Measurements from ENCODE around the gene GAD1. TPM values are rescaled to one million over a fixed set of nuclear protein-coding genes. Genes with fewer than 3 reads are reported as not detected.

GAD1 gene
- total and polyA plus RNA-seq, 2 donors (not counting 3 experiments of a cell fraction or from before 2014, with no cell fraction given): 0.60 to 0.62 TPM

- Histone ChIP-seq H3K27me3 (ENCODE audit: control insufficient read depth in 2 of 2, insufficient read depth in 2 of 2, low read length in 2 of 2) (peaks cover 2 to 4% of the 10 kb centered on the region in 2 experiments), H2AFZ (ENCODE audit: low read depth, low read length) (no peak overlapping the region), H3K9ac (replicated peaks; ENCODE audit: extremely low read depth, insufficient read depth, low read length) (no peak overlapping the region), H3K9me3 (replicated peaks; ENCODE audit: control insufficient read depth, insufficient read depth, low read length) (no peaks in the 10 kb centered on the region), H3K4me2 (ENCODE audit: insufficient read depth, low read length) (peak overlapping the region; percentile 8), H3K79me2 (ENCODE audit: control insufficient read depth, insufficient read depth, low read length) (no peaks in the 10 kb centered on the region), H4K20me1 (replicated peaks; ENCODE audit: control insufficient read depth, extremely low read depth, insufficient read depth, low read length) (no peaks in the 10 kb centered on the region), H3K9me1 (replicated peaks; ENCODE audit: control insufficient read depth, extremely low read depth, insufficient read depth, low read length) (no peaks in the 10 kb centered on the region), H3K4me1 (ENCODE audit: control insufficient read depth, extremely low read depth, insufficient read depth, low read length) (peaks cover 8% of the 10 kb centered on the region), H3K4me3 (replicated peaks in 1 of 3; ENCODE audit: insufficient read depth in 1 of 3, low read depth in 1 of 3, low read length in 3 of 3) (no peak overlapping the region), H3K27ac (ENCODE audit: insufficient read depth, low read depth, low read length) (no peak overlapping the region), H3K36me3 (ENCODE audit: control insufficient read depth in 2 of 2, extremely low read depth in 1 of 2, insufficient read depth in 2 of 2, low read length in 2 of 2) (no peaks in the 10 kb centered on the region)
- POLR2A ChIA-PET: interaction anchor here (0.6 kb wide), 1 partner anchor 233 kb away, joined by 3 read pairs; no protein-coding TSS in a partner anchor
- dilution Hi-C loops (cut with MboI; ENCODE audit: extremely low pct_ligation_motif_present, low sequenced_read_pairs) (no loop called here), intact Hi-C loops (cut with micrococcal nuclease) (no loop called here)
- TF ChIP-seq JUN (IDR thresholded peaks at IDR 0.05; ENCODE audit: borderline replicate concordance, insufficient read depth, insufficient read length, low read depth) (peak; percentile 30), POLR2AphosphoS5 (IDR thresholded peaks at IDR 0.05; ENCODE audit: insufficient read depth, low read depth, low read length) (peak; percentile 31), EZH2 (IDR thresholded peaks at IDR 0.05; ENCODE audit: borderline replicate concordance, low read depth, low read length, severe bottlenecking) (no peak), GATA2 (IDR thresholded peaks at IDR 0.05; ENCODE audit: insufficient read depth, insufficient read length, low read depth, low read length) (peak; percentile 92), FOS (IDR thresholded peaks at IDR 0.05; ENCODE audit: borderline replicate concordance, insufficient read depth, low read length) (peak; percentile 59), MYC (IDR thresholded peaks at IDR 0.05; ENCODE audit: low read depth, low read length) (no peak)
- FAIRE-seq (peak; percentile 83), DNase-seq (ENCODE audit: low read depth, low spot score) (peak; percentile 47)
- no TSS peak for BruUV-seq (replicated peaks)
- CTCF ChIA-PET: interaction anchor here (1.0 to 1.2 kb wide), 2 partner anchors 18 to 25 kb away, joined by 3 read pairs; no protein-coding TSS in a partner anchor
These were observed 27.0 kb downstream of the GAD1 start for GRCh38 chr2:170843656-170844055.

GRCh38 chr2:170845343-170845742 is 28.7 kb downstream of the GAD1 start:
- no peak overlapping the region for H3K4me3 ChIP-seq (replicated peaks in 1 of 3; ENCODE audit: insufficient read depth in 1 of 3, low read depth in 1 of 3, low read length in 3 of 3)
- H3K4me1 ChIP-seq (ENCODE audit: control insufficient read depth, extremely low read depth, insufficient read depth, low read length): peaks cover 8% of the 10 kb centered on the region
- no peak overlapping the region for H3K27ac ChIP-seq (ENCODE audit: insufficient read depth, low read depth, low read length)
- intact Hi-C loops (cut with micrococcal nuclease) (no loop called here), dilution Hi-C loops (cut with MboI; ENCODE audit: extremely low pct_ligation_motif_present, low sequenced_read_pairs) (no loop called here)
- ChIA-PET POLR2A (no interaction called here), CTCF (interaction anchor here (3.3 kb wide), 1 partner anchor 27 kb away, joined by 12 read pairs; no protein-coding TSS in a partner anchor)
- no TSS peak for BruUV-seq (replicated peaks)
- no peaks in the 10 kb centered on the region for H3K79me2 ChIP-seq (ENCODE audit: control insufficient read depth, insufficient read depth, low read length)
- H3K9ac ChIP-seq (replicated peaks; ENCODE audit: extremely low read depth, insufficient read depth, low read length): no peak overlapping the region
- no peaks in the 10 kb centered on the region for H3K9me3 ChIP-seq (replicated peaks; ENCODE audit: control insufficient read depth, insufficient read depth, low read length)
- DNase-seq (ENCODE audit: low read depth, low spot score) (no peak), FAIRE-seq (no peak)
- TF ChIP-seq MAX (IDR thresholded peaks at IDR 0.05; ENCODE audit: insufficient read depth, insufficient read length) (no peak), CTCF (IDR thresholded peaks at IDR 0.05; ENCODE audit: extremely low read depth in 1 of 2, insufficient read depth in 1 of 2, low read depth in 1 of 2, low read length in 2 of 2) (peak in 1 of 2 donors; percentile 6)
- no peak overlapping the region for H3K4me2 ChIP-seq (ENCODE audit: insufficient read depth, low read length)
- no peaks in the 10 kb centered on the region for H3K36me3 ChIP-seq (ENCODE audit: control insufficient read depth in 2 of 2, extremely low read depth in 1 of 2, insufficient read depth in 2 of 2, low read length in 2 of 2)
- H2AFZ ChIP-seq (ENCODE audit: low read depth, low read length): no peak overlapping the region
- no peaks in the 10 kb centered on the region for H4K20me1 ChIP-seq (replicated peaks; ENCODE audit: control insufficient read depth, extremely low read depth, insufficient read depth, low read length)
- no peaks in the 10 kb centered on the region for H3K9me1 ChIP-seq (replicated peaks; ENCODE audit: control insufficient read depth, extremely low read depth, insufficient read depth, low read length)
- H3K27me3 ChIP-seq (ENCODE audit: control insufficient read depth in 2 of 2, insufficient read depth in 2 of 2, low read length in 2 of 2): peaks cover 0 to 4% of the 10 kb centered on the region in 2 experiments
